Naive thymus-derived CD4-positive, alpha-beta T cell (primary cell): ENCODE data around the gene TCF7L1. TPM values are rescaled to one million over a fixed set of nuclear protein-coding genes. Genes with fewer than 3 reads are reported as not detected.
A peak's percentile ranks its signal among the peaks of the same experiment; 100 is the strongest.

Source experiments
- ATAC-seq: fragments of 150-1000 bp; cut with Tn5 transposase; 2 replicates; pipeline ENCODE4 v1.10.0; 2021; ENCODE audit warnings: mild to moderate bottlenecking, moderate library complexity
- CTCF ChIA-PET: fragments of 350-600 bp; sonication (Branson Sonifier 250); formaldehyde crosslinking; loops from one replicate; lab custom pipeline; 2021; ENCODE audit warnings: antibody characterized with exemption; lab: Charles Lee
- POLR2A ChIA-PET: fragments of 350-600 bp; sonication (Branson Sonifier 250); formaldehyde crosslinking; loops from one replicate; lab custom pipeline; 2021; ENCODE audit warnings: antibody characterized with exemption, inconsistent platforms; lab: Charles Lee
- DNase-seq, 9 donors: peaks; one replicate each; pipeline versions ENCODE4 v3.0.0 to v3.0.0-alpha.2; 2020 to 2022; ENCODE audit warnings: mixed read lengths in 1 of 9
- H3K27ac ChIP-seq: one replicate; pipeline ENCODE4 v1.7.0; 2013; ENCODE audit warnings: mild to moderate bottlenecking, low read depth, low read length, moderate library complexity
- H3K27me3 ChIP-seq, 2 donors: one replicate each; pipeline ENCODE4 v1.7.0; 2013; ENCODE audit warnings: low read length in 2 of 2, mild to moderate bottlenecking in 2 of 2, moderate library complexity in 2 of 2; ENCODE audit not compliant: control insufficient read depth in 2 of 2, insufficient read depth in 2 of 2
- H3K36me3 ChIP-seq, 3 experiments: 1 replicate in 2 of 3; 2 replicates in 1 of 3; pipeline ENCODE4 v1.7.0; 2013; ENCODE audit warnings: low read length in 3 of 3, mild to moderate bottlenecking in 3 of 3, moderate library complexity in 1 of 3; ENCODE audit not compliant: insufficient read depth in 3 of 3, control insufficient read depth in 2 of 3
- H3K4me1 ChIP-seq, 2 donors: one replicate each; pipeline ENCODE4 v1.7.0; 2013; ENCODE audit warnings: low read length in 2 of 2, mild to moderate bottlenecking in 2 of 2, moderate library complexity in 1 of 2; ENCODE audit not compliant: control insufficient read depth in 2 of 2, insufficient read depth in 2 of 2
- H3K4me3 ChIP-seq: 2 replicates; pipeline ENCODE4 v1.7.0; 2013; ENCODE audit warnings: mild to moderate bottlenecking, low read length
- H3K9me3 ChIP-seq, 3 experiments: 1 replicate in 2 of 3; 2 replicates in 1 of 3; pipeline ENCODE4 v1.7.0; 2013; ENCODE audit warnings: low read length in 3 of 3; ENCODE audit not compliant: control insufficient read depth in 2 of 3
- H3K27ac Mint-ChIP-seq, 9 donors: one replicate each; pipeline ENCODE4 v1.8.0; 2020 to 2022; ENCODE audit warnings: mixed read lengths in 9 of 9, mild to moderate bottlenecking in 8 of 9, moderate library complexity in 5 of 9, inconsistent platforms in 2 of 9
- H3K27me3 Mint-ChIP-seq, 5 donors: one replicate each; pipeline ENCODE4 v1.8.0; 2021 to 2022; ENCODE audit warnings: mixed read lengths in 5 of 5, mild to moderate bottlenecking in 1 of 5
- H3K36me3 Mint-ChIP-seq, 5 donors: one replicate each; pipeline ENCODE4 v1.8.0; 2020 to 2022; ENCODE audit warnings: mixed read lengths in 5 of 5, mild to moderate bottlenecking in 3 of 5, inconsistent platforms in 1 of 5
- H3K4me1 Mint-ChIP-seq, 7 donors: one replicate each; pipeline ENCODE4 v1.8.0; 2020 to 2022; ENCODE audit warnings: mixed read lengths in 7 of 7, mild to moderate bottlenecking in 3 of 7, inconsistent platforms in 1 of 7
- H3K4me3 Mint-ChIP-seq, 10 donors: one replicate each; pipeline ENCODE4 v1.8.0; 2020 to 2022; ENCODE audit warnings: mild to moderate bottlenecking in 10 of 10, mixed read lengths in 10 of 10, moderate library complexity in 6 of 10, inconsistent platforms in 2 of 10
- H3K9me3 Mint-ChIP-seq, 11 donors: one replicate each; pipeline ENCODE4 v1.8.0; 2020 to 2022; ENCODE audit warnings: mixed read lengths in 11 of 11, mild to moderate bottlenecking in 4 of 11, inconsistent platforms in 1 of 11, moderate library complexity in 1 of 11
- intact Hi-C, 2 donors: fragments of 100-400 bp; cut with micrococcal nuclease; formaldehyde crosslinking; loops; one replicate each; pipeline ENCODE4 v1.15.1; 2023
- polyA plus RNA-seq, 2 donors: library from polyadenylated mRNA; unstranded; fragments of 300-500 nt; fragmentation: Illumina TruSeq; gene quantifications; one replicate each; pipeline ENCODE4 v1.2.3, GENCODE V29; 2021
- total RNA-seq, 6 experiments: library from RNA in 5 of 6; stranded (reverse) in 5 of 6; gene quantifications; 1 replicate in 5 of 6; 2 replicates in 1 of 6; pipeline ENCODE4 v1.2.3 and lab custom pipeline; 2021 to 2026

The TCF7L1 gene
- total and polyA plus RNA-seq, 7 experiments from 2014 or later = 0.08 to 0.16 TPM; not detected in 5

DNA sequence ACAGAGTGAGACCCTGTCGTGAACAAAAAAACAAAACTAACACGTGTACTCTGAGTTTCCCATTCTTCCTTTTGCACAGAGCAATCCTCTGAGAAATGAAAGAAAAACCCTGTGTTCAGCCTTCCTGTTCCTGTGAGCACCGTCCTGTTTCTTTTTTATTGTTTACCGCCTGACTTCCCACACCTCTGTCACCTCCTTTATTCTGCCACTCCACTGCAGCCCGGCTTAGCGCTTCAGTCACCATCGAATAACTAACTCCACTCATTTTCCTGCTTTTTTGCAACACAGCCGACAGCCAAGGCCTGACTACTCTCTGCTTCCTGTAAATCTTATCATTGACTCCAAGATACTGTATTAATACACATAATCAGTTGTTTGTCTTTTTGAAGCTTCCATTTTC, 153.7 kb downstream of the TCF7L1 start:
- intact Hi-C loops = loop anchor here in 1 of 2 donors (5.0 kb wide), 2 partner anchors 155 to 790 kb away; partner anchors contain the start of gene TCF7L1
- Histone ChIP-seq H3K36me3 (no peaks in the 10 kb centered on the region), H3K4me3 (no peak overlapping the region), H3K4me1 (peaks cover 5 to 9% of the 10 kb centered on the region in 2 donors), H3K27ac (no peak overlapping the region), H3K27me3 (no peaks in the 10 kb centered on the region), H3K9me3 (no peaks in the 10 kb centered on the region)
- Mint-ChIP-seq H3K36me3 (no peaks in the 10 kb centered on the region), H3K27ac (peak overlapping the region; percentile 19 to 85 (median 66)), H3K4me3 (peak overlapping the region in 8 of 10 donors; percentile 15 to 81 (median 34)), H3K4me1 (peaks cover 14 to 30% (median 25%) of the 10 kb centered on the region in 7 donors), H3K27me3 (no peaks in the 10 kb centered on the region), H3K9me3 (peaks cover 0 to 5% (median 0%) of the 10 kb centered on the region in 11 donors)
- DNase-seq = no peak
- ChIA-PET POLR2A (interaction anchor here (1.3 kb wide), 1 partner anchor 40 kb away, joined by 3 read pairs; no protein-coding TSS in a partner anchor), CTCF (interaction anchor here (0.7 to 3.8 kb wide), 5 partner anchors 9 to 21 kb away, joined by 3 to 16 read pairs (median 4); no protein-coding TSS in a partner anchor)
- ATAC-seq = no peak

DNA sequence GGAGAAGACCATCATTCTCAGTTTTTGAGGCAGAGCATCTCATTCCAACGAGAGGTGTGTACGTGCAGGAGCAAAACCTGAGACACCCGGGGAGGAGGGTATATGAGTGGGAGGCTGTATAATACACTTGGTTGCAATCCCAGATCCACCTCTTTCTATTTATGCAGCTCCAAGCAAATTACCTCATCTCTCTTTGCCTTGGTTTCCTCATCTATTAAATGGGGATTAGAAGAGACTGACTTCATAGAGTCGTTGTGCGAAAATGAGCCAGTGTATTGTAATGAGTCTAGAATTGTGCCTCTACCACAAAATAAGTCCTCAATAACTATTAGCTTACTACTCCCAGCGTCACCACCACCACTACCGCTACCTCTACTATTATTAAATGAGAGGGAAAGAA, 154.5 kb downstream of the TCF7L1 start:
- H3K36me3 Mint-ChIP-seq = no peaks in the 10 kb centered on the region
- H3K4me1 ChIP-seq = peaks cover 5 to 9% of the 10 kb centered on the region in 2 donors
- peaks cover 14 to 30% (median 25%) of the 10 kb centered on the region in 7 donors for H3K4me1 Mint-ChIP-seq
- no peak overlapping the region for H3K4me3 Mint-ChIP-seq
- no peaks in the 10 kb centered on the region for H3K27me3 ChIP-seq
- H3K9me3 Mint-ChIP-seq = peaks cover 0 to 5% (median 0%) of the 10 kb centered on the region in 11 donors
- no peak overlapping the region for H3K4me3 ChIP-seq
- H3K27ac Mint-ChIP-seq = peak overlapping the region in 1 of 9 donors; percentile 85
- H3K27ac ChIP-seq = no peak overlapping the region
- ChIA-PET CTCF (interaction anchor here (0.7 to 1.2 kb wide), 3 partner anchors 9 to 22 kb away, joined by 3 to 4 read pairs (median 3); no protein-coding TSS in a partner anchor), POLR2A (interaction anchor here (1.3 kb wide), 1 partner anchor 39 kb away, joined by 3 read pairs; no protein-coding TSS in a partner anchor)
- ATAC-seq = no peak
- no peaks in the 10 kb centered on the region for H3K9me3 ChIP-seq
- no peaks in the 10 kb centered on the region for H3K36me3 ChIP-seq
- no peaks in the 10 kb centered on the region for H3K27me3 Mint-ChIP-seq
- intact Hi-C loops = loop anchor here in 1 of 2 donors (5.0 kb wide), 2 partner anchors 155 to 790 kb away; partner anchors contain the start of gene TCF7L1
- no peak for DNase-seq

DNA sequence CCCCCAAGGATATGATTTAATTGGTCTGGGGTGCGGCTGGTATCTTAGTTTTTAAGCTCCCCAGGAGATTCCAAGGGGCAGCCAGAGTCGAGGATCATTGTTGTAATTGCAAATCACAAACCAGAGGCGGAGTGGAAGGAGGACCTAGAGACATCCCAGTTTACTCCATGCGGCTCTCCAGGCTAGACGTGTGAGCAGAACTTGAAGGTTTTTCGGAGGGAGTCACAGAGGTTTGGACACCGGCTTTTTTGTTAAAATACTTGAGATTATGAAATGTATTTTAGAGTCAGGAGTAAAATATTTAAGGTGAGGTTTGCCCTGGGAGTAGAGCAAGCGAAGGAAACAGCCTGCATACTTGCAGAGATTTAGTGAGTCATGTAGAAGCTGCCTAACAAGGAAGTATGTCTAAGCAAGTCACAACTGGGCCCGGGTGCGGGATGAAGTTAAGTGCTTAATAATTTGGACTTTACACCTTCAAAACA, 155.1 kb downstream of the TCF7L1 start:
- Mint-ChIP-seq H3K36me3 (no peaks in the 10 kb centered on the region), H3K4me3 (no peak overlapping the region), H3K4me1 (peaks cover 14 to 31% (median 25%) of the 10 kb centered on the region in 7 donors), H3K9me3 (peaks cover 0 to 5% (median 0%) of the 10 kb centered on the region in 11 donors), H3K27ac (no peak overlapping the region), H3K27me3 (no peaks in the 10 kb centered on the region)
- Histone ChIP-seq H3K4me3 (no peak overlapping the region), H3K36me3 (no peaks in the 10 kb centered on the region), H3K27me3 (no peaks in the 10 kb centered on the region), H3K9me3 (no peaks in the 10 kb centered on the region), H3K27ac (no peak overlapping the region), H3K4me1 (peaks cover 5 to 9% of the 10 kb centered on the region in 2 donors)
- ChIA-PET POLR2A (no interaction called here), CTCF (interaction anchor here (0.9 to 1.2 kb wide), 3 partner anchors 12 to 23 kb away, joined by 3 to 4 read pairs (median 3); no protein-coding TSS in a partner anchor)
- intact Hi-C loops = loop anchor here in 1 of 2 donors (5.0 kb wide), 2 partner anchors 156 to 791 kb away; partner anchors contain the start of gene TCF7L1
- DNase-seq = no peak
- no peak for ATAC-seq

DNA sequence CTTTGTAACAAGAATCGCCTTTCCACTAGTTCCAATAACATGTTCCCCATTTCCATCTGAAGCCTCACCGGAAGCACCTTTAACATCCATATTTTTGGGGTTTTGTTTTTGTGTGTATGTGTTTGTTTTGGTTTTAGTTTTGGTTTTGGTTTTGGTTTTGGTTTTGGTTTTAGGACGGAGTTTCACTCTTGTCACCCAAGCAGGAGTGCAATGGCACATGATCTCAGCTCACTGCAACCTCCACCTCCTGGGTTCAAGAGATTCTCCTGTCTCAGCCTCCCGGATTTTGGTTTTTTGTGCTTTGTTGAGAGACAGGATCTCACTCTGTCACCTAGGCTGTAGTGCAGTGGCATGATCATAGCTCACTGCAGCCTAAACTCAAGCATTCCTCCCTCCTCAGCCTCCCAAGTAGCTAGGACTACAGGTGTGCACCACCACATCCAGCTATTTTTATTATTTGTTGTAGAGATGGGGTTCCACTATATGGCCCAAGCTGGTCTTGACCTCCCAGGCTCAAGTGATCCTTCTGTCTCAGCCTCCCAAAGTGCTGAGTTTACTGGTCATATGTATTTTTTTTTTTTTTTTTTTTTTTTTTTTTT, 158.3 kb downstream of the TCF7L1 start:
- Mint-ChIP-seq H3K27me3 (peaks cover 0 to 4% (median 0%) of the 10 kb centered on the region in 5 donors), H3K4me3 (peak overlapping the region; percentile 52 to 81 (median 68)), H3K9me3 (peaks cover 0 to 5% (median 0%) of the 10 kb centered on the region in 11 donors), H3K36me3 (no peaks in the 10 kb centered on the region), H3K27ac (peak overlapping the region; percentile 80 to 96 (median 88)), H3K4me1 (peaks cover 11 to 28% (median 21%) of the 10 kb centered on the region in 7 donors)
- H3K36me3 ChIP-seq = no peaks in the 10 kb centered on the region
- POLR2A ChIA-PET = interaction anchor here (0.9 to 2.3 kb wide), 4 partner anchors 15 to 63 kb away, joined by 3 to 9 read pairs (median 3); partner anchors contain the start of genes ELMOD3, RETSAT and TGOLN2
- H3K4me1 ChIP-seq = peaks cover 5 to 9% of the 10 kb centered on the region in 2 donors
- no peaks in the 10 kb centered on the region for H3K27me3 ChIP-seq
- ATAC-seq = peak; percentile 66
- no peaks in the 10 kb centered on the region for H3K9me3 ChIP-seq
- intact Hi-C loops = loop anchor here in 1 of 2 donors (2.0 kb wide), 1 partner anchor 365 kb away; no protein-coding TSS in a partner anchor
- peak in 6 of 9 donors; percentile 30 to 59 (median 46) for DNase-seq
- CTCF ChIA-PET = interaction anchor here (1.3 to 1.8 kb wide), 2 partner anchors 9 to 366 kb away, joined by 4 to 5 read pairs; no protein-coding TSS in a partner anchor
- H3K27ac ChIP-seq = no peak overlapping the region
- peak overlapping the region; percentile 31 for H3K4me3 ChIP-seq

DNA sequence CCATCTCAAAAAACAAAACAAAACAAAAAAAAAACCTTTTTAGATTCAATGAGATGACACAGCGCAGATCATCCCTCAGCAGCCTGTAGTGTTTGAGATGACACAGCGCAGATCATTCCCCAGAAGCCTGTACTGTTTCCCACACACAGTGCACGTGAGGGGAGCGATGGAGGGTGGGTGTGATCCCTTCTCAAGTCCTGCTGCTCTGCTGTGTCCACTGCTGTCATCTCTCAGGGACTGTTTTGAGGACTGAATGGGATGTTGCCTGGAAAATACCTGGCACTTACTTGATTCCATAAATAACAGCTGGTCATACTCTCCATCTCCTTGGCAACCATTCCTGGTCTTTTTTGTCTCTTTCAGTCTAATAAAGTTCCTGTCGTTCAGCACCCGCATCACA, 168.9 kb downstream of the TCF7L1 start:
- no peaks in the 10 kb centered on the region for H3K27me3 ChIP-seq
- POLR2A ChIA-PET = interaction anchor here (9.5 kb wide), 1 partner anchor 20 kb away, joined by 220 read pairs; the partner anchor contains the start of gene TGOLN2
- Mint-ChIP-seq H3K27me3 (peaks cover 0 to 23% (median 0%) of the 10 kb centered on the region in 5 donors), H3K4me1 (peaks cover 7 to 22% (median 14%) of the 10 kb centered on the region in 7 donors), H3K27ac (no peak overlapping the region), H3K9me3 (no peaks in the 10 kb centered on the region), H3K36me3 (no peaks in the 10 kb centered on the region), H3K4me3 (no peak overlapping the region)
- H3K4me1 ChIP-seq = no peaks in the 10 kb centered on the region
- intact Hi-C loops = no loop called here
- H3K4me3 ChIP-seq = no peak overlapping the region
- H3K27ac ChIP-seq = no peak overlapping the region
- H3K36me3 ChIP-seq = no peaks in the 10 kb centered on the region
- no peak for ATAC-seq
- H3K9me3 ChIP-seq = no peaks in the 10 kb centered on the region
- CTCF ChIA-PET = interaction anchor here (1.3 kb wide), 1 partner anchor 18 kb away, joined by 3 read pairs; no protein-coding TSS in a partner anchor
- no peak for DNase-seq

DNA sequence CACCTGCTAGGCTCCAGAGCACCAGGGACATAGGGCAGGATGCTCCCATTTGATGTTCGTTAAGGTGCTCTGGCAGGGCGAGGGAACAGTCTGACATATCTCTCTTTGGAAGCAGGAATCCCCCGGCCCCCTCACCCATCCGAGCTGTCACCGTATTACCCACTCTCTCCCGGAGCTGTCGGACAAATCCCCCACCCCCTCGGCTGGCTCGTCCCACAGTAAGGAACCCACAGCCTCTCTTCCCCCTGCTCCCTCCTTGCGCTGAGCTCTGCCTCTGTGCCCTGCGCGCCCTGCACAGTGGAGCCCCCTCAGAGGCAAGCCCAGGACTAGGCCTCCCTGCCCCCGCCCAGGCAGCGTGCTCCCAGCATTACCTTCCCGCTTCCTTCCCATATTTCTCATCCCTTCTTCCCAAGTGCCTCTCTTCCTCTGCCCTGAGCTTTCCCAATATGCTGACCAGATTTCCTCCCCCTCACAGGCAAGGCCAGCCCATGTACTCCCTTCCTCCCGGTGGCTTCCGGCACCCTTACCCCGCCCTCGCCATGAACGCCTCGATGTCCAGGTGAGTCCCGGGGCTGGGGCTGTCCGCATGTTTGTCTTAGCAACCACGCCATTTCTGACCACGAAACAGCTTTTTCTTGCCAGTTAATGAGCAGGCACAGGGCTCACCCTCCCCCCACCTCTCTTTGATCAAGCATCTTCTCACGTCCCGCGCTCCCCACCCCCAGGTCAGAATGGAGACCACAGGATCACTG, 170.8 kb downstream of the TCF7L1 start:
- H3K36me3 ChIP-seq = no peaks in the 10 kb centered on the region
- DNase-seq (no peak), ATAC-seq (no peak)
- intact Hi-C loops = no loop called here
- no peaks in the 10 kb centered on the region for H3K9me3 ChIP-seq
- no peak overlapping the region for H3K27ac ChIP-seq
- peaks cover 5 to 17% of the 10 kb centered on the region in 2 donors for H3K4me1 ChIP-seq
- H3K9me3 Mint-ChIP-seq = no peaks in the 10 kb centered on the region
- peaks cover 13 to 39% (median 32%) of the 10 kb centered on the region in 7 donors for H3K4me1 Mint-ChIP-seq
- peaks cover 0 to 4% (median 0%) of the 10 kb centered on the region in 5 donors for H3K36me3 Mint-ChIP-seq
- ChIA-PET POLR2A (interaction anchor here (9.5 kb wide), 1 partner anchor 18 kb away, joined by 220 read pairs; the partner anchor contains the start of gene TGOLN2), CTCF (interaction anchor here (0.6 kb wide), 1 partner anchor 293 kb away, joined by 4 read pairs; no protein-coding TSS in a partner anchor)
- H3K27me3 ChIP-seq = no peaks in the 10 kb centered on the region
- peaks cover 0 to 20% (median 0%) of the 10 kb centered on the region in 5 donors for H3K27me3 Mint-ChIP-seq
- no peak overlapping the region for H3K4me3 Mint-ChIP-seq
- H3K27ac Mint-ChIP-seq = peak overlapping the region in 1 of 9 donors; percentile 41
- H3K4me3 ChIP-seq = no peak overlapping the region
